OCI-LY7 (cell line): ENCODE data around the gene PDE10A. TPM values are rescaled to one million over a fixed set of nuclear protein-coding genes. Genes with fewer than 3 reads are reported as not detected.

Experiments
- BruUV-seq: library from RNA; stranded (reverse); fragments of 400-500 nt; replicated peaks from 2 replicates; lab custom pipeline; 2021; lab: Mats Ljungman, UMichigan
- CTCF ChIA-PET: fragments of 300-600 bp; sonication (Branson Sonifier 250); formaldehyde crosslinking; loops from one replicate; lab custom pipeline; 2022; ENCODE audit warnings: antibody characterized with exemption; ENCODE audit not compliant: unreplicated experiment; lab: Charles Lee
- POLR2A ChIA-PET: fragments of 300-600 bp; sonication (Branson Sonifier 250); formaldehyde crosslinking; loops from one replicate; lab custom pipeline; 2022; ENCODE audit warnings: antibody characterized with exemption; lab: Charles Lee
- DNase-seq: peaks from one replicate; pipeline ENCODE4 v3.0.0-alpha.2; 2015; ENCODE audit warnings: low spot score
- H2AFZ ChIP-seq: fragments of 200-600 bp; sonication (generic), shearing (Covaris generic); 2 replicates; pipeline ENCODE4 v1.6.1; 2014; ENCODE audit warnings: mild to moderate bottlenecking, antibody characterized with exemption, low read length, moderate library complexity
- H3K27ac ChIP-seq: fragments of 200-600 bp; sonication (generic); 2 replicates; pipeline ENCODE4 v1.5.1; 2014; ENCODE audit warnings: mixed run types, low read depth, mild to moderate bottlenecking, moderate library complexity, low read length, inconsistent platforms; ENCODE audit not compliant: poor library complexity, severe bottlenecking
- H3K36me3 ChIP-seq: fragments of 200-600 bp; sonication (generic); 2 replicates; pipeline ENCODE4 v1.6.1; 2014; ENCODE audit warnings: mild to moderate bottlenecking, antibody characterized with exemption, low read length, moderate library complexity, mixed read lengths; ENCODE audit not compliant: insufficient read depth
- H3K4me1 ChIP-seq: fragments of 200-600 bp; sonication (generic); 2 replicates; pipeline ENCODE4 v1.5.1; 2014; ENCODE audit warnings: mild to moderate bottlenecking, low read length; ENCODE audit not compliant: insufficient read depth, poor library complexity, severe bottlenecking
- H3K4me2 ChIP-seq: fragments of 200-600 bp; sonication (generic); 2 replicates; pipeline ENCODE4 v1.6.1; 2014; ENCODE audit warnings: mild to moderate bottlenecking, low read length
- H3K4me3 ChIP-seq: fragments of 200-600 bp; sonication (generic); 2 replicates; pipeline ENCODE4 v1.5.1; 2014; ENCODE audit warnings: mild to moderate bottlenecking, low read depth, low read length; ENCODE audit not compliant: poor library complexity, severe bottlenecking
- H3K79me2 ChIP-seq: fragments of 200-600 bp; sonication (generic); 2 replicates; pipeline ENCODE4 v1.6.1; 2016; ENCODE audit warnings: low read depth, mild to moderate bottlenecking, low read length, moderate library complexity, mixed read lengths; ENCODE audit not compliant: insufficient read depth
- H3K9me2 ChIP-seq: fragments of 200-600 bp; sonication (generic); 2 replicates; pipeline ENCODE4 v1.6.1; 2016; ENCODE audit warnings: mild to moderate bottlenecking, low read length, mixed read lengths; ENCODE audit not compliant: insufficient read depth
- H3K9me3 ChIP-seq: fragments of 200-600 bp; sonication (generic); 2 replicates; pipeline ENCODE4 v1.6.1; 2014; ENCODE audit warnings: mild to moderate bottlenecking, mixed run types, low read length, mixed read lengths
- H4K20me1 ChIP-seq: fragments of 200-600 bp; sonication (generic); 2 replicates; pipeline ENCODE4 v1.6.1; 2014; ENCODE audit warnings: mild to moderate bottlenecking, antibody characterized with exemption, low read length, moderate library complexity, mixed read lengths; ENCODE audit not compliant: insufficient read depth
- EZH2phosphoT487 ChIP-seq: fragments of 200-600 bp; sonication (generic); IDR thresholded peaks from 2 replicates; pipeline ENCODE4 v1.6.1; 2018; ENCODE audit warnings: low read depth, borderline replicate concordance, mild to moderate bottlenecking, mixed run types, antibody characterized with exemption, low read length, moderate library complexity, mixed read lengths
- intact Hi-C: fragments of 100-400 bp; cut with micrococcal nuclease; formaldehyde crosslinking; loops from one replicate; pipeline ENCODE4 v1.10.0; 2022; ENCODE audit not compliant: unreplicated experiment
- total RNA-seq, 2 experiments: library from RNA; depleted of rRNA in 1 of 2; stranded (reverse); fragments of >200 nt in 1 of 2; shearing (Covaris generic) in 1 of 2; gene quantifications; 2 replicates each; pipeline ENCODE4 v1.2.3, GENCODE V29; 2014 to 2022
- TF ChIP-seq, protein P1 (sequence below): fragments of 200-600 bp; sonication (generic); conservative IDR thresholded peaks from 2 replicates; pipeline ENCODE4 v1.5.1; 2014; ENCODE audit warnings: mild to moderate bottlenecking, antibody characterized with exemption, low read length, moderate library complexity, mixed read lengths

PDE10A gene
- total RNA-seq, 2 experiments from 2014 or later = not detected

DNA sequence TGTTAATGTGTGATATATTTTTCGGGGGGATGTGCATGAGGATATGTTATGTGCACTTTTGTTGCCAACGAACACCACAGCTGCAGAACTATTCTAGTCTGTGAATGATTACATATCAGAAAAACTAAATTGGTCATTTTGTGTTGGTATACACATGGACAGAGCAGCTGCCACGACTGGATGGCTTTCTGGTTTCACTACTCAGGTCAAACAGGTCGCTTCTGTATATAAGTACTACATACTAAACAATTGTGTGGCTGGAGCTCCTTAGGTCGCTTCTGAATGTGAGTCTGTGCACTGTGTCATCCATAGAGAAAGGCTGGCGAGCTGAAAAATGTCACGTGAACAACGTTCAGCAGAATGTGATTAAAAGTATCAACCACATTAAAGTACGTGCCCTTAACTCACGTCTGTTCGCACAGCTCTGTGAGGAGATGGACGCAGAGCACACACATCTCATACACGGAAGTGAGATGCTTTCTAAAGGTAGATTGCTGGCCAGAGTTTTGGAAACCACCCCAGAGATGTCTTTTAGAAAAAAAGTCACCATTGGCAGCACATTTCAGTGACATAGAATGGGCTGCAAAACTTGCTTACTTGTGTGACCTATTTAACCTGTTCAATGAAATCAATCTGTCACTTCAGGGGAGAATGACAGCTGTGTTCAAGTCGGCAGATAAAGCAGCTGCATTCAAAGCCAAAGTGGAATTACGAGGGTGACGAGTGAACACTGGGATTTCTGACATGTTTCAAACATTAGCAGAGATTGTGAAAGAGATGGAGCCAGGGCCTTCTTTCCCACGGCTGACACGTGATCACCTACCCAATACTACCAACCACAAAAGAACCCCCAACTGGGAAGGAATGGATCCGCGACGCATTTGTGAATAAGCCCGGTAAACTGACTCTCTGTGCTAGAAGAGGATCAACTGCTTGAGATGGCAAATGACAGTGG, 176.6 kb downstream of the PDE10A start:
- intact Hi-C loops = no loop called here
- TF ChIP-seq EZH2phosphoT487 = no peak
- TF ChIP-seq, protein P1, sequence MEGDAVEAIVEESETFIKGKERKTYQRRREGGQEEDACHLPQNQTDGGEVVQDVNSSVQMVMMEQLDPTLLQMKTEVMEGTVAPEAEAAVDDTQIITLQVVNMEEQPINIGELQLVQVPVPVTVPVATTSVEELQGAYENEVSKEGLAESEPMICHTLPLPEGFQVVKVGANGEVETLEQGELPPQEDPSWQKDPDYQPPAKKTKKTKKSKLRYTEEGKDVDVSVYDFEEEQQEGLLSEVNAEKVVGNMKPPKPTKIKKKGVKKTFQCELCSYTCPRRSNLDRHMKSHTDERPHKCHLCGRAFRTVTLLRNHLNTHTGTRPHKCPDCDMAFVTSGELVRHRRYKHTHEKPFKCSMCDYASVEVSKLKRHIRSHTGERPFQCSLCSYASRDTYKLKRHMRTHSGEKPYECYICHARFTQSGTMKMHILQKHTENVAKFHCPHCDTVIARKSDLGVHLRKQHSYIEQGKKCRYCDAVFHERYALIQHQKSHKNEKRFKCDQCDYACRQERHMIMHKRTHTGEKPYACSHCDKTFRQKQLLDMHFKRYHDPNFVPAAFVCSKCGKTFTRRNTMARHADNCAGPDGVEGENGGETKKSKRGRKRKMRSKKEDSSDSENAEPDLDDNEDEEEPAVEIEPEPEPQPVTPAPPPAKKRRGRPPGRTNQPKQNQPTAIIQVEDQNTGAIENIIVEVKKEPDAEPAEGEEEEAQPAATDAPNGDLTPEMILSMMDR = no peak
- H3K4me1 ChIP-seq = no peaks in the 10 kb centered on the region
- no peaks in the 10 kb centered on the region for H4K20me1 ChIP-seq
- no peaks in the 10 kb centered on the region for H3K79me2 ChIP-seq
- ChIA-PET CTCF (no interaction called here), POLR2A (interaction anchor here (0.6 kb wide), 1 partner anchor 326 kb away, joined by 3 read pairs; no protein-coding TSS in a partner anchor)
- no TSS peak for BruUV-seq
- H3K4me3 ChIP-seq = no peak overlapping the region
- DNase-seq = no peak
- H3K9me2 ChIP-seq = no peaks in the 10 kb centered on the region
- H3K9me3 ChIP-seq = no peaks in the 10 kb centered on the region
- H3K27ac ChIP-seq = no peak overlapping the region
- H3K36me3 ChIP-seq = no peaks in the 10 kb centered on the region
- H2AFZ ChIP-seq = no peak overlapping the region
- H3K4me2 ChIP-seq = no peak overlapping the region

DNA sequence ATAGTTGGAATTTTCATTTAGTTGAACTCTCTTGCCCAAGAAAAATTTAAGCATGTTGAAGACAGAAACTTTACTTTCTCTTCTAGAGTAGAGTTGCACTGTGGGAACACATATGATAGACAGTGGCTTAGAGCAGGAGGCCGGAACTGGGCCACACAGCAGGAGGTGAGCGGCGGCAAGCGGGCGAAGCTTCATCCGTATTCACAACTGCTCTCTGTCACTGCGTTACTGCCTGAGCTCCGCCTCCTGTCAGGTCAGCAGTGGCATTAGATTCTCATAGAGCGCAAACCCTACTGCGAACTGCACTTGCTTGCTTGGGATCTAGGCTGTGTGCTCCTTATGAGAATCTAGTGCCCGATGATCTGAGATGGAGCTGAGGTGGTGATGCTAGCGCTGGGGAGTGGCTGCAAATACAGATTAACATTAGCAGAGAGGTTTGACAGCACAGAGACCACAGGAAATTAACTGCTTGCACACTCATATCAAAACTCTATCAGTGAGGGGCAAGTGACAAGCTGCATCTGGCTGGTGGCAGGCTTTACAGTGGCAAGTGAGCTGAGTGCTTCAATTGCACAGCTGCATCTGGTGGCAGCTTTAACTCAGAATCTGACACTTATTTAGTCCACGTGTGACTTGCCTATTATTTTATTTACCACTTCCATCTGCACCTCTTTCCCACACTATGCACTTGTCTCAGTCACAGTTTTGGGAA, 178.7 kb downstream of the PDE10A start:
- Histone ChIP-seq H3K4me1 (no peaks in the 10 kb centered on the region), H3K9me3 (no peaks in the 10 kb centered on the region), H3K4me2 (no peak overlapping the region), H3K79me2 (no peaks in the 10 kb centered on the region), H3K36me3 (no peaks in the 10 kb centered on the region), H3K27ac (no peak overlapping the region), H3K9me2 (no peaks in the 10 kb centered on the region), H2AFZ (no peak overlapping the region), H3K4me3 (no peak overlapping the region), H4K20me1 (no peaks in the 10 kb centered on the region)
- intact Hi-C loops = no loop called here
- no peak for DNase-seq
- ChIA-PET POLR2A (no interaction called here), CTCF (no interaction called here)
- BruUV-seq = no TSS peak
- TF ChIP-seq, protein P1 = no peak
- no peak for TF ChIP-seq EZH2phosphoT487
